NCI-H1930 (cell line): ENCODE data around the gene ABCA2.

ENCODE experiments used
- DNase-seq, 2 experiments: peaks; one replicate each; lab custom pipeline; 2025; lab: John Stamatoyannopoulos, UW

ABCA2 gene

DNA sequence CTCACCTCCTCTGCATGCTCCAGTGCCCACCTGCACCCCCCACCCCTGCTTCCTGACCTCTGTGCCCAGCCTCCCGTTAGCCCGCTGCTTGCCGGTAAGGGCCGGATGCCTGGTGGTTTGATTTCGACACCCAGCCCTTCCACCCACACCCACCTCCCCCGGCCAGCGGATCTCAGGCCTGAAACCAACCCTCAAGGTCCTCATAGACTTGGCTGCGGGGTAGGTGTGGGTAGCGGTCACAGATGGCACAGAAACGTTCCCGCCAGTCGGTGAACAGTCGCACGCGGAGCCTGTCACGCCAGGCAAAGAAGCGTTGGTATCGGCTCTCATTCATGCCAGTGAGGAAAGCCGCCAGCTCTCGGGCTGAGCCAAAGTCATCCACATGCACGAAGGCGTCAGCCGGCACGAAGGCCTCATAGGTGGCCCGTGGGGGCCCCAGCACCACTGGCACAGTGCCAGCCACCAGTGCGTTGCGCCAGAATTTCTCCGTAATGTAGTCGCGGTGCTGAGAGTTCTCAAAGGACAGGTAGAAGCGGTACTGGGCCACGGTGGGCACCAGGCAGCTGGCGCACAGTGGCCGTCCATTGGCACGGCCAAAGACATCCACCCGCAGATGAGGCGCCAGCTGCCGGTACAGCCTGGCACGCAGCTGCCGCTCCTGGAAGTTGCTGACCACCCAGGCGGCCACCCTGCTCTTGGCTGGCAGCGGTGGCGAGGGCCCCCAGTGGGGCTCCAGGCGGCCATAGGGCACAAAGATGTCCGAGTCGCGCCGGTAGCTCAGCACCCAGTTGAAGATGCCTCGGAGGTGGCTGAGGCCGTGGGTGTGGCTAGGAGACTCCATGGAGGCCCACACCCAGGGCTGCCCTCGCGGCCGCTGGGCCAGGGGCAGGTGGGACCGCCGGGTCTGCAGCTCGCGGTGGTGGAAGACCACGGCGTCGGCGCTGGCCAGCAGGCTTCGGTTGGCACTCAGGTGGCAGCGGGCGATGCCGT lies 2.8 kb upstream of the ABCA2 start:
- DNase-seq = no peak

DNA sequence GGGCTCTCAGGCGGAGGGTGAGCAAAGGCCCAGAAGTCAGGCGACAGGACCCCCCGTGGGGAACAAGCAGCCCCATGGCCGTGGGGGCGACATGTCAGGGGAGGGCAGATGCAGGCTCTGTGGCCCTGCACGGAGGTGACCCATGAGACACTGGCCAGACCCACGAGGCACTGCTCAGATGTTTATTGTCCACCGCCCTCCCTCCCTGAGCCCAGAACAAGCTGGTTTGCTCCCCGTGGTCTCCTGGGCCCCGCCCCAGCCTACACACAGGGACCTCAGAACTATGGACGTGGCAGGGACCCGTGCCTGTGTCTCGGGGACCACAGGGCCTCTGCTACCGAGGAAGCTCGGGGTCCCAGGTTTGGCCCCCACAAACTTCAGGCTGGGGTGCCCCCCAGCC lies 2.0 kb upstream of the ABCA2 start:
- DNase-seq = no peak

DNA sequence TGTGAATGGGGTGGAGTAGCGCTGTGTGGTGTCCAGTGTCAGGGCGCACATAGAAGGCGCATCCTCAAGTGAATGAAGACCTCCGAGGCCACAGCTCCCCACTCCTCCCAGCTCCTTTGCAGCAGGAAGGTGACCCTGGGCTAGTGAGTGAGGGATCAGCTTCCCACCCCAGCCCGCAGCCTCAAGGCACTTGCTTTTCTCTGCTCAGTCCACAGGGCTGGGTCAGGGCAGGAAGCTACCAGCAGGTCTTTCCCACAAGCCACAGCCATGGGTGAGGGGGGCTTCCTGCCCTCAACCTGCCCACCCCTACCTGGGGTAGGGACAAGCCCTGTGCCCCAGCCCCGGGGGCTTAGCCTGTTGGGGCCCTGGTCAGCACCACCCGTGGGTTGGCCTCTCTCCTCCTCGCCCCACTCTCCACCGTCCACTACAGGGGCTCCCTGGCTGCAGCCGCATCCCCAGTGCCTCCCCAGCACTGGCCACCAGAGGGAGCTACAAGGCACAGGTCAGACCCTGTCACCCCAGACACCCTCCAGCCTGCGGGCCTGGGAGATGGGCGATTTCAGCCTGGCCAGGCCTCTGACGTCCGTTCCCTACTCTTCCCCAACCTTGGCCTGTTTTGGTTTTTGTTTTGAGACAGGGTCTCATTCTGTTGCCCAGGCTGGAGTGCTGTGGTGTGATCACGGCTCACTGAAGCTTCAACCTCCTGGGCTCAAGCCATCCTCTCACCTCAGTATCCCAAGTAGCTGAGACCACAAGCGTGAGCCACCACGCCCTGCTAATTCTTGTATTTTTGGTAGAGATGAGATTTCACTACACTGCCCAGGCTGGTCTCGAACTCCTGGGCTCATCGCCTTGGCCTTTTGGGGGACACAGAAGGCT lies 1.3 kb upstream of the ABCA2 start:
- DNase-seq = peak; percentile 36 to 42

DNA sequence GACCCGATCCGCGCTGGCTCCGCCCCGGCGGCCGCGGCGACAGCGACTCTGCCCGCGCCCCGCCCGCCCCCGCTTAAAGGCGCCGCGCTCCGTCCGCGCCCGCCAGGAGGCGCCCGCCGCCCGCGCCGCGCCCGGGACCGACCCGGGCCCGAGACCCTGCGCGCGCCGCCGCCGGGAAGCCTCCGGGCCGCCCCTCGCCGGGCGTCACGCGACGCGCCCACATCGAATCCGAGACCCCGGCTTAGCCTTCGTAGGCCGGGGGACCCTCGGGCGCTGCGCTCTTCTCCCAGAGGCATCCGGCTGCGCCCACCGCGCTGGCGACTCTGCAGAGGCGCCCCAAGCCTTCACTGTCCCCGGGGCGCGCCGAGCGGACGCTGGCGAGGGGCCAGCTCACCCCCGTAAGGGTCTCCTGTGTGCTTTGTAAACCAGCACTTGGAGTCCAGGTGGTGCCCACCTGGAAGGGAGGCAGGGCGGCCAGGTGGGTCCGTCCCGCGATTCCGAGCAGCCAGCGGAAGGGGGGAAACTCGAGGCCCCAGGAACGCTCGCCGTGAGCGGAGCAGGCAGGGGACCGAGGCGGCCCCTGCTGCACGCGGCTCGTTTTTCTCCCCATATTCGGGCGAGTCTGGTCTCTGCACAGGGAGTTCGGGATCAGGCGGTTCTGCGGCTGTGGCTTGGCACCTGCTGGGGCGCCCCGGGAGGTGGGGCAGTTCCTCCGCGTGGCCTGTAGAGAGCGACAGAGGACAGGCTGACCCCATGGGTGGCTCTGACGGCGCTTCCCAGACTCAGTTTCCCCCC lies 423 bp upstream of the ABCA2 start:
- DNase-seq = peak; percentile 63 to 81

DNA sequence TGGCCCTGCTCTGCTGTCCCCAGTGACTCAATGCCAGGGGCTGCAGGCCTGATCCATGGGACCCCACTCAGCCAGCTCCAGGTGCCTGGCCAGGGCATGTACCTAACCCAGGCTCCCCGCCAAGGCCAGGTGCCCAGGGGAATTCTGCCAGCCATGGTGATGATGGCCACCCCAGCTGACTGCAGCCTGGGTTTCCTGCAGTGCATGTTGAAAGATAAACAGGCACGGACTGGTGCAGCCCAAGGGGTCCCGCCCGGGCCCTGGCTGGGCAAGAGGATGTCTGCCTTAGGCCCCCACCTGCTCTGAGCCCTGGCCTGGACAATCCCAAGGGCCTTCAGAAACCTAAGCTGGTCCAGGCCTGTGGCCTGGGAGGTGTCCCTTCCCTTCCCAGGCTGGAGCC lies 1.2 kb downstream of the ABCA2 start:
- DNase-seq = no peak

DNA sequence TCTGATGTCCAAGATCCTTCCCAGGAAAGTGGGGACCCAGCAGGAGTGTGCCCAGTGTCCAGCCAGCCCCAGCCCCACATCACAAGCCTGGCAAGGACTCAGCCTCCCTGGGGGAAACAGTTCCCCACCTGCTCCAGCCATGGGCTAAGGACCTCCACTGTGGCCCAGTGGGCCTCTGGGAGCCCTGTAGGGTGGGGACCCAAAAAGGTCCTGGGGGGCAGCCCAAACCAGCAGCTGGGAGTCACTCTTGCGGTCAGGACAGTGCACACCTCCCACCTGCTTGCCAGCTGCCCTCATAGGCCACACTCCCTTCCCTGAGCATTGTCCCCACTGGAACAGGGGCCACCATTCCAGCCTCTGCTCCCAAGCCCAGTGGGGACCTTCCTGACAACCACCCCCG lies 1.7 kb downstream of the ABCA2 start:
- no peak for DNase-seq

DNA sequence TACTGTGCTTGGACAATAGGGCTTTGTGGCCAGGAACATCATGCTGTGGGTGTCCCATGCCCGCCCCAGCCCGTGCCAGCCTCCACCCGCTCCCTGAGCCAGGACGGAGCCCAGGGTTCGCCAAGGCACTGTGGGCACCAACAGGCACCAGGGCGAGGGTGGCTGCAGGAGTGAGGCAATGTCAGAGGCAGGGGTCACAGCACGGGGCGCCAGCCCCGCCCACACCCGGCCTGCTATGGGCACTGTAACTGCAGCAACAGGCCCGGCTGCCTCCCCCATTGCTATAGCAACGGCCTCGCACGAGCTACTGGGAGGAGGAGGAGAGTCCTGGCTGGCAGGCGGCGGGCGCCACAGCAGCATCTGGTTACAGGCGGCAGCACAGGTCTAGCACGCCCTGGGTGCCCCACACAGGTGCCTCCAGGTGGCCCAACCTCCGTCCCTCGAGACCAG lies 2.5 kb downstream of the ABCA2 start:
- DNase-seq = no peak

DNA sequence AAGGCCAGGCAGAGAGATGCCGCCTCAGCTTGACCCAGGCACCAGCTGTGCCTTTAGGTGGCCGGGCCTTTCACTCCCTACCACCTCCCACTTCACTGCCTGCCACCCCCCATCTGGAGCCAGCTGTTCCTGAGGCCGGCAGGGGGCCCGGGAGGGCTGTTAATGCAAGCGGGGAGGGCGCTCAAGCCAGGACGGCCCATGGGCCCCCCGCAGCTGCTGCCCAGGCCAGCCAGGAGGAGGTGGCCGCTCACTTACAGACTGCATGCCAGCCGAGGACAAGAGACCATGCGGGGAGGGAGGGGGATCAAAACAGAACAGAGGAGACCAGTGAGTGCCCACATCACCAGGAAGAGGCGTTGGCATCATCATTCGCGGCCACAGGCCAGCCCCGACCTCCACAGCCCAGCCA lies 4.5 kb downstream of the ABCA2 start:
- DNase-seq = no peak

DNA sequence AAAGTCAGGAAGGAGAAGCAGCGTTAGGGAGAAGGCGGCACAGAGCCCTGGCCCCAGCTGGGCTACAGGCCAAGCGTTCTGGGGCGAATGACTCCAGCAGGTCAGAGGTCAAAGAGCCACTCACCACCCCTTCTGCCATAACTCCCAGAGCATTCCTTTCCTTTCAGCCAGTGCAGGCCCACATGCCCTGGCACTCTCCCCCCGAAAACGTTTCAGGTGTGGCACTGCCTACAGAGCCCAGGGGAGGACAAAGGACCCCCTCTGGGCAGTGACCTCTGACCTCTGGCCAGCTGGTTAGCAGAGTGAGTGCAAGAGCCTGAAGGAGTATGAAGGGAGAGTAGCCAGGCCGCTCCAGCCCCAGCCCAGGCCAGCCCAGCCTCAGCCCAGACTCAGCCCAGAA lies 4.9 kb downstream of the ABCA2 start:
- no peak for DNase-seq

DNA sequence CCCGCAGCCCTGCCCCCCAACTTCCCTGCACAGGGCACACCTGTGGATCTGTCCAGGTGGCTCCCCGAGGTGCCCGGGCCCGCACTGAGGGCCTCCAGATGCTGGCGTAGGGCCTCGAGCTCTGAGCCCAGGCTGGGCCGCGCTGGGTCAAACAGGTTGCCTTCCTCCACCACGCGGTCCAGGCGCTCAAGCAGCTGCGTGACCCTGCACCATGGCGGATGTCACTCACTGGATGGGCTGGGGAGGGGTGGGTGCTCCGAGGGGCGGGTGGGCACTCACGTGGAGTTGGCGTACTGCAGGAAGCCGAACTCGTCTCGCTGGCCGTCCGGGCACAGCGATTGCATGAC lies 5.4 kb downstream of the ABCA2 start:
- DNase-seq = no peak

DNA sequence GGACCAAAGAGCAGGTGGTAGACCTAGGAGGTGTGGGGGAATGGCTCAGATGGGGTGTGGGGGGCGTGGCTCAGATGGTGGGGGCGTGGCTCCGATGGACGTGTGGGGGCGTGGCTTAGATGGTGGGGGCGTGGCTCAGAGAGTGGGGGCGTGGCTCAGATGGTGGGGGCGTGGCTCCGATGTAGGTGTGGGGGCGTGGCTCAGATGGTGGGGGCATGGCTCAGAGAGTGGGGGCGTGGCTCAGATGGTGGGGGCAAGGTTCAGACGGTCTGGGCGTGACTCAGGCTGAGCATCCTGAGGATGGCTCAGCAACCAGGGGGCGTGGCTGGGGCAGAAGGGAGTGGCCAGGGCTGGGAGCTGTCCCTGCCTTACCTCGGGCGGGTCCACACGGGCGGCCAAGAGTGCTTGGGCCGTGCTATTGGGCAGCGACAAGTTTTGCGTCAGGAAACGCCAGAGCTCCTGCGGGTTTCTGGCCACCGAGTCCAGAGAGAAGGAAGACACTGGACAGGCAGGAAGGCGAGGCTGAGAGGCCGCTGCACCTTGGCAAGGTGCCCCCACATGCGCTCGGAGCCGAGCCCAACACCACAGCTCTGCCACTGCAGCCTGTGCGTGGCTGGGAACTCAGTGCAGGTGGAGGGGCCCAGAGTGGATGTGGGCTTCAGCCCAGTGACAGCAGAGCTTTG lies 5.9 kb downstream of the ABCA2 start:
- peak in 1 of 2 experiments; percentile 48 for DNase-seq

DNA sequence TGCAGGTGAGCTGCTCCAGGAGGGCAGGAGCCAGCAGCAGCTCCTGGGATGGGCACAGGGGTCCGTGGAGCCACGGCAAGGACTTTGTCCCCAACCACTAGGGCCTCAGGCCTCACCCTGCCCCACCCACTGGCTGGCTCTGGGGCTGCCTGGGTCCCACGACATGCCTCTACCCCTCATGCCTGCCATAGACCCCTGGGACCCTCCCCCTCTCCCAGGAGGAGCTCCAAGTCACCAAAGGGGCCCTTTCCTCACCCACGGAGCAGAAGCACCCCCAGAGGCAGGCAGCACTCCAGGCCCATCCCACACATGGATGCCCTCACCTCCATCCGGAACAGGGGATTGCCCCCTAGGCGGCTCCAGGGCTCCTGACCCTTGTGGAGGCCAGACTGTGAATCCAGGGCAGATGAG lies 6.5 kb downstream of the ABCA2 start:
- no peak for DNase-seq

DNA sequence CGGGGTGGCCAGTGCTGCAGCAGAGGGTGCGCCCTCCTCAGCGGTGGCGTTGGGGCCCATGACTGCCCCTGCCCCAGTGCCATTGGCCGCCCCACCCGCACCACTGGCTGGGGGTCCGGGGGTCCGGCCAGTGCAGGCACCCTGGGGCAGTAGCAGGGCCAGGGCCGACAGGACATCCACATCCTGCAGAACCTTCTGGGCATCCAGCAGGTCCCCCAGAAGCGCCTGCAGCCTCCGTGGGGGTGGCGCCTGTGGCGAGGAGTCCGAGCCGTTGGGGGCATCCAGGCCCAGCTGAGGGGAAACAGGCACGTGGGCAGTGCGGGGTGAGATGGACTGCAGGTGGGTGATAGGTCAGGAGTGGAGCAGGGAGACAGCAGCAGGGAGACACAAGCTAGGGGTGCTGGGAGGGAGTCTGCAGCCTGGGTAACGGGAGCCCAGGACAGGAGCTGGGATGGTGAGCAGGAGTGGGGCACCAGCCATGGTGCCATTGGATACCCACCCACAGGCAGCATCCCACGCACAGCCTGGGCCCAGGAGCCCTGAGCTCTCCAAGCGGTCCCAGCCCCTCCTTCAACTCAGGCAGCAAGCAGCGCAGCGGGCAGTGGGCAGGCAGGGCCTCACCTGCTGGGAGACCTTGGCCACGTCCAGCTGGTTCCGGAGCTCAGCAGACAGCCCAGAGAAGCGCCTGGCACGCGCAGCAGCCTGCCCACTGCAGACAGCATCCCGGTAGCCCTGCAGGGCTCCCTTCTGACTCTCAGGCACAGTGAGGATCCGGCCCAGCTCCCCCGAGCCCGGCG lies 7.1 kb downstream of the ABCA2 start:
- DNase-seq = no peak

DNA sequence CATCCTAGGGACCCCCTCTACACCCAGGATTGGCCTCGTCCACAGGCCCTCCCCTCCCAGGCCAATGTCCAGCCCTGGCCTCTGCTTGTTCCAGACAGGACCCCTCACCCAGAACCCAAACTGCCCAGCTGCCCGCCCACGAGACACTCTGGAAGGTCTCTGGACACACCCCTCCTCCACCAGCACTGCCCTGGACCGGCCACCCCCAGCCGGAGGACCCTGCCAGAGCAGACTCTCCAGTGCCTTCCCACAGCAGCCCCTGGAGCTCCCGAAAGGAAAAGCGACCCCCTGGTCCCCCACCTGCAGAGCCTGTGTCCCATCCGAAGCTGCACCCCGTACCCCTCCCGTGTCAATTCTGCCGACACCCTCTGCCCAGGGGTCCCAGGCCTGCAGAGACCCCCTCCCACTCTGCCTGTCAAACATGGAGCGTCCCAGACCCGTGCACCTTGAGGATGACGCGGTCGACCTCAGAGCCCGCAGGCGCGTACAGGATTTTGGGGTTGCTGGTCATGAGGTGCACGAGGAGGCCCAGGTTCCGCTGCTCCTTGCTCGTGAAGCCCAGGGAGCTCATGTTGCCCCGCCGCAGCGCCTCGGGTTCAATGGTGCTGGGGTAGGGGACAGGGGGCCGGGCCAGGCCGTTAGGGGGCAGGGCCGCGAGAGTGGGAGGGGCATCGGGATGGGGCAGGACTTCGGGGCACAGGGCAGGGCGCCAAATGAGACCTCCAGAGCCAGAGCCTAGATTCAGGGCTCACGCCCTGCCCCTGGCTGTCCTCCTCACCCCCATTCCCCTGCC lies 8.0 kb downstream of the ABCA2 start:
- no peak for DNase-seq

DNA sequence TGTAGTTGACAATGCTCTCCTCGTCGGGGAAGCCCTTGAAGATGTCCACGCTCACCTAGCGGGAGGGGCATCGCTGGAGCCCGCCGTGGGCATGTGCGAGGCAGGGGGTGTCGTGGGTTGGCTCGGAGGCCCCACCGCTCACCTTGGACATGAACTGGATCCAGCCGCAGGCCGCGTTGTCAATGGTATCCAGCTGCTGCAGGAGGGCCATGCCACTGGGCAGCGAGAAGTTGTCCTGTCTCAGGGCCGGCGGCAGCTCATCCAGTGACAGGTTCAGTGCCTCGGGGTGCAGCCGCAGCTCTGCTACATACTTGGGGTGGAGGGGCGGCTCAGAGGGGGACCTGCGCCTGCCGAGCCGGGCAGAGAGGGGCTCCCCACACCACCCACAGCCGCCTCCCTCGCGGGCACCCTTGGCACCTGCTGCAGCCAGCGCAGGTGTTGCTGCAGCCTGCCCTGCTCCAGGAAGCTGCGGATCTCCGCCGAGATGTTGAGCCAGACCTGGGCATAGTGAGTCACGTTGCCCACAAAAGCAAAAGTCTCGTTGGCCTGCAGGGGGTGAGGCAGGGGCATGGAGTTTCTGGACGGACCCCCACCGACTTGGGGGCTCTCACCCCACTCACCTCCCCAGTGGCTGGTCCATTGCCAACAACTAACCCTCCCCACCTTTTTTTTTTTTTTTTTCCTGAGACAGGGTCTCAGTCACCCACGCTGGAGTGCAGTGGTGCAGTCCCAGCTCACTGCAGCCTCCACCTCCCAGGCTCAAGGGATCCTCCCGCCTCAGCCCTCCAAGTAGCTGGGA lies 9.1 kb downstream of the ABCA2 start:
- DNase-seq = no peak

DNA sequence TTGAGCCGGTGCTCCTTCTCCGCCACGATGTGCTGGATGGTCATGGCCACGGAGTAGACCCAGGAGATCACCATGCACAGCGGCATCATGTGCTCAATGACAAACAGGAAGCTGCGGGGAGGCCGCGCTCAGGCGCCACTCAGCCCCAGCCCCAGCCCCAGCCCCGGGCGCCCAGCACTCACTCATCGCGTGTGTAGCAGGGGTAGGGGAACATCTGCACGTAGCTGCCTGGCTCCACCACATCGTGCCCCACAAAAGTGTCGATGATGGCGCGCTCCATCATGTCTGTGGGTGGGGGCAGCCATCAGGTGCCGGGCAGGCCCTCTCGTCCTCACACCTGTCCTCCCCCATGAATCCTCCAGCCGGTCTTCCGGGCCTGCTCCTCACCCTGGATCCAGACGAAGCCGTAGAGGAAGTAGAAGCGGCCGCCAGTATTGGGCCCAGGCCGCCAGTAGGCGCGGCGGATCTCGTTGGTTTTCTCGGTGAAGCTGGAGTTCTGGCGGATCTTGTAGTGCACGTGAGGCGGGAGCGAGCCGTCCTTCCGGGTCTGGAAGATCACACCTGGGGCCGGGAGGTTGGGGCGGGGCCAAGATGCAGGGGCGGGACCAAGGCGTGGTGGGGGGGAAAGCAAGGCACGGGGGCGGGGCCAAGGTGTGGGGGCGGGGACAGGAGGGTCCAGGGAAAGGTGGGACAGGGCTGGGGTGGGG lies 10.1 kb downstream of the ABCA2 start:
- DNase-seq = no peak

DNA sequence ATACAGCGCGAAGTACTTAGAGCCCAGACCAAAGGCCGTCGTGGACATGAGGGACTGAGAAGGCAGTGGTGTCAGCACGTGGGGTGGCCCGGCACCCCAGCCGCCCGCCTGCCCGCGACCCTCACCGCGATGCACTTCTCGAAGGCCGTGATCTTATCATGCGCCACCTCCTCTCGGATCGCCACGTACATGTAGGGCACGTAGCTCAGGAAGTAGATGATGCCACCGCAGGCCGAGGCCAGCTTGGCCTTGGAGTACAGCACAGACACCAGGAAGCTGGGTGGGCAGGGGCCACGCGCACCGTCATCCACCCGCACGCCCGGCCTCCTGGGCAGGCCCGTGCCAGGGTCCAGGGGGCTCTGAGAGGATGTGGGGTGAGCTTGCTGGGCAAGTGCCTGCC lies 11.0 kb downstream of the ABCA2 start:
- no peak for DNase-seq

DNA sequence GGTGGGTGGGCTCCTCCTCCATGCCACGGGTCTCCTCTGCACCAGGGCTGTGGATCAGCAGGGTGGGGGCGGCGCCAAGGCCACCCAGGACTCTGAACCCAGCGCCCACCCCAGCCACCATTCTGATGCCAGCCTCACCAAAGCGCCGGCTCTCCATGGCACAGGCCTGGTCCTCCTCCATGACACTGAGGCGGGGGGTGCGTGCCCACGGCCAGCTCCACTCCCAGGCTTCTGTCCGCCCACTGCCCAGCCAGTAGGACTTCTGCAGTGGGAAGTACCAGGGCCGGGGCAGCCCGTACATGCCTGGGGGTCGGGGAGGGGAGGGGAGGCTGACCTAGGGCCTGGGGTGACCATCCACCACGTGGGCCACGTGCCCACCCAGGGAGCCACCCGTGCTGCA lies 11.6 kb downstream of the ABCA2 start:
- no peak for DNase-seq
